OCI-LY1 (cell line): ENCODE results near the gene SAFB.

ENCODE experiments used
- H2AFZ ChIP-seq: fragments of 200-600 bp; sonication (generic), shearing (Covaris generic); 2 replicates; pipeline ENCODE4 v1.6.0; 2014; ENCODE audit warnings: antibody characterized with exemption, mild to moderate bottlenecking, low read length
- H3F3A ChIP-seq: fragments of 200-600 bp; sonication (generic), shearing (Covaris generic); 2 replicates; pipeline ENCODE4 v1.6.0; 2014; ENCODE audit warnings: mild to moderate bottlenecking, antibody characterized with exemption, low read length, moderate library complexity; ENCODE audit not compliant: insufficient read depth
- H3K27ac ChIP-seq: fragments of 200-600 bp; sonication (generic); 2 replicates; pipeline ENCODE4 v1.5.1; 2014; ENCODE audit warnings: low read length, mixed run types, mild to moderate bottlenecking, low read depth; ENCODE audit not compliant: poor library complexity, severe bottlenecking
- H3K27me3 ChIP-seq: fragments of 200-600 bp; sonication (generic); 2 replicates; pipeline ENCODE4 v1.6.0; 2014; ENCODE audit warnings: antibody characterized with exemption, mild to moderate bottlenecking, low read length, moderate library complexity; ENCODE audit not compliant: insufficient read depth
- H3K36me3 ChIP-seq: fragments of 200-600 bp; sonication (generic); 2 replicates; pipeline ENCODE4 v1.6.1; 2014; ENCODE audit warnings: mild to moderate bottlenecking, antibody characterized with exemption, low read length, moderate library complexity, mixed read lengths; ENCODE audit not compliant: insufficient read depth
- H3K4me1 ChIP-seq: fragments of 200-600 bp; sonication (generic); 2 replicates; pipeline ENCODE4 v1.5.1; 2014; ENCODE audit warnings: mild to moderate bottlenecking, low read length, moderate library complexity; ENCODE audit not compliant: insufficient read depth, severe bottlenecking
- H3K4me2 ChIP-seq: fragments of 200-600 bp; sonication (generic), shearing (Covaris generic); 2 replicates; pipeline ENCODE4 v1.6.1; 2014; ENCODE audit warnings: low read length
- H3K4me3 ChIP-seq: fragments of 200-600 bp; sonication (generic); 2 replicates; pipeline ENCODE4 v1.5.1; 2014; ENCODE audit warnings: low read length, low read depth, mild to moderate bottlenecking, mixed read lengths; ENCODE audit not compliant: poor library complexity, severe bottlenecking
- H3K79me2 ChIP-seq: fragments of 200-600 bp; shearing (Covaris generic); 2 replicates; pipeline ENCODE4 v1.6.1; 2016; ENCODE audit warnings: mixed run types, low read length, mixed read lengths; ENCODE audit not compliant: insufficient read depth
- H3K9ac ChIP-seq: fragments of 200-600 bp; sonication (generic), shearing (Covaris generic); 2 replicates; pipeline ENCODE4 v1.6.1; 2014; ENCODE audit warnings: mild to moderate bottlenecking, low read length, mixed read lengths
- H3K9me2 ChIP-seq: fragments of 200-600 bp; sonication (generic), shearing (Covaris generic); 2 replicates; pipeline ENCODE4 v1.6.1; 2014; ENCODE audit warnings: low read depth, mild to moderate bottlenecking, low read length, mixed read lengths
- H3K9me3 ChIP-seq: fragments of 200-600 bp; shearing (Covaris generic); 2 replicates; pipeline ENCODE4 v1.6.1; 2014; ENCODE audit warnings: low read length, mixed read lengths
- H4K20me1 ChIP-seq: fragments of 200-600 bp; sonication (generic), shearing (Covaris generic); 2 replicates; pipeline ENCODE4 v1.6.0; 2016; ENCODE audit warnings: mild to moderate bottlenecking, low read length; ENCODE audit not compliant: insufficient read depth
- EZH2 ChIP-seq: fragments of 200-600 bp; sonication (generic), shearing (Covaris generic); IDR thresholded peaks from 2 replicates; pipeline ENCODE4 v1.8.0; 2017; ENCODE audit warnings: borderline replicate concordance, mixed run types, mild to moderate bottlenecking, antibody characterized with exemption, low read length, moderate library complexity, mixed read lengths
- TF ChIP-seq, protein P1 (sequence below): fragments of 200-600 bp; sonication (generic), shearing (Covaris generic); IDR thresholded peaks from 2 replicates; pipeline ENCODE4 v1.5.1; 2017; ENCODE audit warnings: mild to moderate bottlenecking, antibody characterized with exemption, low read length, moderate library complexity, mixed read lengths

SAFB gene

DNA sequence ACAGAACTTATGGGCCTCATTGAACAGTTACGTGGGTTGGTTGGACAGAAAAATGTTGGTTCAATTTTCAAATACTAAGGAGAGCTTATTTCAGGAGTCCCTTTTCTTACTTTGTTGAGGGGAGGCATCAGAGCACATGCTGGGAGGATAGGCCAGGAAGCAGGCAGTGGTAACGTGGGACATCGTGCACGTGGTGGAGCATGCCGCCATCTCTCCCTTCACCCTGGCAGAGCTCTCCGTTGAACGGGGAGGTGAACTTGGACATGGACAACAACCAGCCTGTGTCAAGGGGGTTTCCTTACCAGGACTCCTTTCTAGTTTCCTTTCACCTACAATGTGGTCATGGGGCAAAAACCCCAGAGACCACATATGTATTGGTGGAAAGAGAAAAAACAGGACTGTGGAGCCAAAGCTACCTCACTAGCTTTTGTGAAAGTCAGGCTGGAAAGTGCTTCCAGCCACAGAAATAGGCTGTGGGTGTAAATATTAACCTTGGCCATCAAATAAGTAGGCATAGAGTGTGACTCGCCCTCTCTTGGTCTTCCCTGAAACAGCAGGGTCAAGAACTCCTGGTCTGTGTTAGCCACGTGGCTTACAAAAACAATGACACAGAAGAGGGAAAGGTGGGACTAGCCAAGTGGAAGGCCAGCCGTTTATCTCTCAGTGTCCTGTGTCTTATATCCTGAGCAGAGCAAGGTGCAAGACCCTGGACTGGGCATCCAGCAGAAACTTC, 43.1 kb downstream of the SAFB start:
- TF ChIP-seq, protein P1, sequence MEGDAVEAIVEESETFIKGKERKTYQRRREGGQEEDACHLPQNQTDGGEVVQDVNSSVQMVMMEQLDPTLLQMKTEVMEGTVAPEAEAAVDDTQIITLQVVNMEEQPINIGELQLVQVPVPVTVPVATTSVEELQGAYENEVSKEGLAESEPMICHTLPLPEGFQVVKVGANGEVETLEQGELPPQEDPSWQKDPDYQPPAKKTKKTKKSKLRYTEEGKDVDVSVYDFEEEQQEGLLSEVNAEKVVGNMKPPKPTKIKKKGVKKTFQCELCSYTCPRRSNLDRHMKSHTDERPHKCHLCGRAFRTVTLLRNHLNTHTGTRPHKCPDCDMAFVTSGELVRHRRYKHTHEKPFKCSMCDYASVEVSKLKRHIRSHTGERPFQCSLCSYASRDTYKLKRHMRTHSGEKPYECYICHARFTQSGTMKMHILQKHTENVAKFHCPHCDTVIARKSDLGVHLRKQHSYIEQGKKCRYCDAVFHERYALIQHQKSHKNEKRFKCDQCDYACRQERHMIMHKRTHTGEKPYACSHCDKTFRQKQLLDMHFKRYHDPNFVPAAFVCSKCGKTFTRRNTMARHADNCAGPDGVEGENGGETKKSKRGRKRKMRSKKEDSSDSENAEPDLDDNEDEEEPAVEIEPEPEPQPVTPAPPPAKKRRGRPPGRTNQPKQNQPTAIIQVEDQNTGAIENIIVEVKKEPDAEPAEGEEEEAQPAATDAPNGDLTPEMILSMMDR, result no peak; the same call in 1 of the 2 replicates
- no peak for TF ChIP-seq EZH2
- no peak overlapping the region for H3K4me3 ChIP-seq
- no peak overlapping the region for H3K27ac ChIP-seq
- H3K9me2 ChIP-seq, result no peaks in the 10 kb centered on the region
- H3K79me2 ChIP-seq, result no peaks in the 10 kb centered on the region
- no peaks in the 10 kb centered on the region for H4K20me1 ChIP-seq
- no peak overlapping the region for H3K9ac ChIP-seq
- no peaks in the 10 kb centered on the region for H3K9me3 ChIP-seq
- H3F3A ChIP-seq, result no peaks in the 10 kb centered on the region
- H3K36me3 ChIP-seq, result peaks cover 91% of the 10 kb centered on the region
- H2AFZ ChIP-seq, result no peak overlapping the region
- no peaks in the 10 kb centered on the region for H3K27me3 ChIP-seq
- H3K4me1 ChIP-seq, result peaks cover 4% of the 10 kb centered on the region
- H3K4me2 ChIP-seq, result no peak overlapping the region

DNA sequence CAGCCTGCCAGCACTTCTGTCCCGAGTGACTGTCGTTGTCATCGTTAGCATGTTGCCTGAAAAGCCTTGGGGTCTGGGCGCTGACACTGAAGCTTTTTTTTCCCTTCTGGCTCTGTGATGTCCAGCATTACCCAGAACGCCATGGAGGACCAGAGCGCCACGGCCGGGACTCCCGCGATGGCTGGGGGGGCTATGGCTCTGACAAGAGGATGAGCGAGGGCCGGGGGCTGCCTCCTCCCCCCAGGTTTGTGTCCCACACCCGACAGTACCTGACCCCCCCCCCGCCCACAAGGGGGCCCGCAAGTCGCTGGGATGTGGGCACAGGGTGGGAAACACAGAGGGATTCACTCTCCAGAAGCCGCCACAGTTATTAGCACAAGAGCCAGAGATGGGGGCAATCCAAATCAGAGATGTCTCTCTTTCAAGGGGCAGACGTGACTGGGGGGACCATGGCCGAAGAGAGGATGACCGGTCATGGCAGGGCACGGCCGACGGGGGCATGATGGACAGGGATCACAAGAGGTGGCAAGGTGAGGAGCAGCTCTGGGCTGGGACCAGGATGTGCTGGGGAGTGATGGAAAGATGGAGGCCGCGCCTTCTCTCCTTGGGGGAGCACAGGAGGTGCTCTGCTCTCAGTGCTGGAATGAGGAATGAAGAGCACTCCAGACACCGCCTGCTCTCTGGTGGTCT, 44.2 kb downstream of the SAFB start:
- H4K20me1 ChIP-seq, result no peaks in the 10 kb centered on the region
- H3K9ac ChIP-seq, result no peak overlapping the region
- H3K9me3 ChIP-seq, result no peaks in the 10 kb centered on the region
- peaks cover 4% of the 10 kb centered on the region for H3K4me1 ChIP-seq
- no peaks in the 10 kb centered on the region for H3K79me2 ChIP-seq
- no peaks in the 10 kb centered on the region for H3K9me2 ChIP-seq
- no peak overlapping the region for H2AFZ ChIP-seq
- peaks cover 91% of the 10 kb centered on the region for H3K36me3 ChIP-seq
- H3K4me3 ChIP-seq, result no peak overlapping the region
- H3K27ac ChIP-seq, result no peak overlapping the region
- no peaks in the 10 kb centered on the region for H3F3A ChIP-seq
- TF ChIP-seq EZH2, result no peak
- TF ChIP-seq, protein P1, result no peak
- no peak overlapping the region for H3K4me2 ChIP-seq
- H3K27me3 ChIP-seq, result no peaks in the 10 kb centered on the region

DNA sequence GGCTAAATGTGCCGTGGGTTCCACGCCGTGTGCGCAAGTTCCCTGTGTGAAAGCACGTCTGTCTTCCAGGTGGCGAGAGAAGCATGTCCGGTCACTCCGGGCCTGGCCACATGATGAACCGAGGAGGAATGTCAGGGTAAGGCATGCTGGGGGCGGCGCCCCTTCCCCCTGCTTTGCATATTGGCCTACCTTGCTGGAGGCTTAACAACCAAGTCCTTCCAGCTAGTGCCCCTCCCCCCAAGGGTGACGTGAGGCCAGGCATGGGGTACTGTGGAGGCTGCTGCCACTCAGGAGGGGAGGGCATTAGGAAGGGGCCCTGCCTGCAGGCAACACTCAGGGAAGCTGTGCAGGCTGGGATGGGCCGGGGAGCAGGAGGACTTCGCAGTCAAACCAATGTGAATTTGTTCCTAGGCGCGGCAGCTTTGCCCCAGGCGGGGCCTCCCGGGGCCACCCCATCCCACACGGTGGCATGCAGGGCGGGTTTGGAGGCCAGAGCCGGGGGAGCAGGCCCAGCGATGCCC, 44.9 kb downstream of the SAFB start:
- Histone ChIP-seq H3K27ac (no peak overlapping the region), H3K4me1 (peaks cover 4% of the 10 kb centered on the region), H4K20me1 (no peaks in the 10 kb centered on the region), H3K9me2 (no peaks in the 10 kb centered on the region), H3K27me3 (no peaks in the 10 kb centered on the region), H3K36me3 (peaks cover 90% of the 10 kb centered on the region), H3K4me2 (no peak overlapping the region), H3K9me3 (no peaks in the 10 kb centered on the region), H2AFZ (no peak overlapping the region), H3K9ac (no peak overlapping the region), H3F3A (no peaks in the 10 kb centered on the region), H3K79me2 (no peaks in the 10 kb centered on the region), H3K4me3 (no peak overlapping the region)
- TF ChIP-seq EZH2, result no peak
- TF ChIP-seq, protein P1, result no peak
